ENCODE measurements around the gene RCVRN.

RCVRN gene

GRCh38 chr17:9906616-9907015 lies 1.5 kb upstream of the RCVRN start:
- no peak for TF ChIP-seq CTCF (conservative IDR thresholded peaks at IDR 0.05; ENCODE audit: low read depth, low read length)
- H2AFZ ChIP-seq (ENCODE audit: low read depth) = no peak overlapping the region
- no peaks in the 10 kb centered on the region for H3K4me1 ChIP-seq (ENCODE audit: low read depth, poor library complexity, severe bottlenecking)
- H3K4me3 ChIP-seq (IDR thresholded peaks at IDR 0.05; ENCODE audit: insufficient read depth, low read depth, low read length) = no peak overlapping the region
- no peaks in the 10 kb centered on the region for H3K27me3 ChIP-seq (ENCODE audit: insufficient read depth, low read depth)
- H3K79me2 ChIP-seq (ENCODE audit: insufficient read depth, low read depth) = no peaks in the 10 kb centered on the region
- no peak overlapping the region for H3K9ac ChIP-seq
- H4K20me1 ChIP-seq (ENCODE audit: insufficient read depth) = no peaks in the 10 kb centered on the region
- no peak overlapping the region for H3K4me2 ChIP-seq
- no peak overlapping the region for H3K27ac ChIP-seq
- H3K36me3 ChIP-seq (ENCODE audit: insufficient read depth) = no peaks in the 10 kb centered on the region

GRCh38 chr17:9905902-9906301 lies 831 bp upstream of the RCVRN start:
- no peaks in the 10 kb centered on the region for H3K36me3 ChIP-seq (ENCODE audit: insufficient read depth)
- no peak overlapping the region for H2AFZ ChIP-seq (ENCODE audit: low read depth)
- H3K9ac ChIP-seq = no peak overlapping the region
- H3K4me2 ChIP-seq = no peak overlapping the region
- no peak overlapping the region for H3K27ac ChIP-seq
- TF ChIP-seq CTCF (conservative IDR thresholded peaks at IDR 0.05; ENCODE audit: low read depth, low read length) = no peak
- no peaks in the 10 kb centered on the region for H4K20me1 ChIP-seq (ENCODE audit: insufficient read depth)
- no peaks in the 10 kb centered on the region for H3K79me2 ChIP-seq (ENCODE audit: insufficient read depth, low read depth)
- H3K4me1 ChIP-seq (ENCODE audit: low read depth, poor library complexity, severe bottlenecking) = no peaks in the 10 kb centered on the region
- no peak overlapping the region for H3K4me3 ChIP-seq (IDR thresholded peaks at IDR 0.05; ENCODE audit: insufficient read depth, low read depth, low read length)
- H3K27me3 ChIP-seq (ENCODE audit: insufficient read depth, low read depth) = no peaks in the 10 kb centered on the region

- H3K27ac ChIP-seq = no peak overlapping the region
- no peaks in the 10 kb centered on the region for H4K20me1 ChIP-seq (ENCODE audit: insufficient read depth)
- no peak overlapping the region for H3K4me3 ChIP-seq (IDR thresholded peaks at IDR 0.05; ENCODE audit: insufficient read depth, low read depth, low read length)
- no peaks in the 10 kb centered on the region for H3K4me1 ChIP-seq (ENCODE audit: low read depth, poor library complexity, severe bottlenecking)
- H3K9ac ChIP-seq = no peak overlapping the region
- no peak overlapping the region for H3K4me2 ChIP-seq
- no peaks in the 10 kb centered on the region for H3K36me3 ChIP-seq (ENCODE audit: insufficient read depth)
- H3K27me3 ChIP-seq (ENCODE audit: insufficient read depth, low read depth) = no peaks in the 10 kb centered on the region
- H3K79me2 ChIP-seq (ENCODE audit: insufficient read depth, low read depth) = no peaks in the 10 kb centered on the region
- no peak for TF ChIP-seq CTCF (conservative IDR thresholded peaks at IDR 0.05; ENCODE audit: low read depth, low read length)
- no peak overlapping the region for H2AFZ ChIP-seq (ENCODE audit: low read depth)
Measured at GRCh38 chr17:9904277-9905077, 594 bp downstream of the RCVRN start.

GRCh38 chr17:9902120-9902519 lies 3.0 kb downstream of the RCVRN start:
- no peak overlapping the region for H3K4me2 ChIP-seq
- no peak overlapping the region for H3K27ac ChIP-seq
- H3K27me3 ChIP-seq (ENCODE audit: insufficient read depth, low read depth) = no peaks in the 10 kb centered on the region
- H3K79me2 ChIP-seq (ENCODE audit: insufficient read depth, low read depth) = no peaks in the 10 kb centered on the region
- H2AFZ ChIP-seq (ENCODE audit: low read depth) = no peak overlapping the region
- no peak overlapping the region for H3K4me3 ChIP-seq (IDR thresholded peaks at IDR 0.05; ENCODE audit: insufficient read depth, low read depth, low read length)
- H3K9ac ChIP-seq = no peak overlapping the region
- no peak for TF ChIP-seq CTCF (conservative IDR thresholded peaks at IDR 0.05; ENCODE audit: low read depth, low read length)
- H3K36me3 ChIP-seq (ENCODE audit: insufficient read depth) = no peaks in the 10 kb centered on the region
- H3K4me1 ChIP-seq (ENCODE audit: low read depth, poor library complexity, severe bottlenecking) = no peaks in the 10 kb centered on the region
- H4K20me1 ChIP-seq (ENCODE audit: insufficient read depth) = no peaks in the 10 kb centered on the region

All from KMS-11 (cell line).